GM12865 (cell line): ENCODE results near the gene NCOA3.

ENCODE experiments used
- DNase-seq: peaks from one replicate; pipeline ENCODE4 v3.0.0; 2010; ENCODE audit warnings: low read depth
- H3K4me3 ChIP-seq: 2 replicates; pipeline ENCODE4 v1.5.1; 2011; ENCODE audit warnings: mild to moderate bottlenecking, low read depth, low read length, control low read depth
- TF ChIP-seq, protein P1 (sequence below): IDR thresholded peaks from 2 replicates; pipeline ENCODE4 v1.5.1; 2011; ENCODE audit warnings: low read length, control low read depth, low read depth, inconsistent platforms; ENCODE audit not compliant: insufficient read depth; ENCODE audit errors: missing control alignments

The NCOA3 gene

DNA sequence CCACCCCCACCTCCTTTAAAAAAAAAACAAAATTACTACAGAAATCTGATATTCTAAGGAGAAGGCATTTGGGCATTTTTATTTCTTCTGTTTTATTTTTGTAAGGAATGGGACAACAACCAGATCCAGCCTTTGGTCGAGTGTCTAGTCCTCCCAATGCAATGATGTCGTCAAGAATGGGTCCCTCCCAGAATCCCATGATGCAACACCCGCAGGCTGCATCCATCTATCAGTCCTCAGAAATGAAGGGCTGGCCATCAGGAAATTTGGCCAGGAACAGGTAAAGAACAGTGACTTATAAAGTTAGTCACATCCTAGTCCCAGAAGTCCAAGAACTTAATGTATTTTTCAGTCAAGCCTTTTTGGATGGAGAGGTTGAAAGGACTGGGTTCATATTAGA is 150.6 kb downstream of the NCOA3 start:
- TF ChIP-seq, protein P1, sequence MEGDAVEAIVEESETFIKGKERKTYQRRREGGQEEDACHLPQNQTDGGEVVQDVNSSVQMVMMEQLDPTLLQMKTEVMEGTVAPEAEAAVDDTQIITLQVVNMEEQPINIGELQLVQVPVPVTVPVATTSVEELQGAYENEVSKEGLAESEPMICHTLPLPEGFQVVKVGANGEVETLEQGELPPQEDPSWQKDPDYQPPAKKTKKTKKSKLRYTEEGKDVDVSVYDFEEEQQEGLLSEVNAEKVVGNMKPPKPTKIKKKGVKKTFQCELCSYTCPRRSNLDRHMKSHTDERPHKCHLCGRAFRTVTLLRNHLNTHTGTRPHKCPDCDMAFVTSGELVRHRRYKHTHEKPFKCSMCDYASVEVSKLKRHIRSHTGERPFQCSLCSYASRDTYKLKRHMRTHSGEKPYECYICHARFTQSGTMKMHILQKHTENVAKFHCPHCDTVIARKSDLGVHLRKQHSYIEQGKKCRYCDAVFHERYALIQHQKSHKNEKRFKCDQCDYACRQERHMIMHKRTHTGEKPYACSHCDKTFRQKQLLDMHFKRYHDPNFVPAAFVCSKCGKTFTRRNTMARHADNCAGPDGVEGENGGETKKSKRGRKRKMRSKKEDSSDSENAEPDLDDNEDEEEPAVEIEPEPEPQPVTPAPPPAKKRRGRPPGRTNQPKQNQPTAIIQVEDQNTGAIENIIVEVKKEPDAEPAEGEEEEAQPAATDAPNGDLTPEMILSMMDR: no peak
- no peak overlapping the region for H3K4me3 ChIP-seq
- DNase-seq: no peak

DNA sequence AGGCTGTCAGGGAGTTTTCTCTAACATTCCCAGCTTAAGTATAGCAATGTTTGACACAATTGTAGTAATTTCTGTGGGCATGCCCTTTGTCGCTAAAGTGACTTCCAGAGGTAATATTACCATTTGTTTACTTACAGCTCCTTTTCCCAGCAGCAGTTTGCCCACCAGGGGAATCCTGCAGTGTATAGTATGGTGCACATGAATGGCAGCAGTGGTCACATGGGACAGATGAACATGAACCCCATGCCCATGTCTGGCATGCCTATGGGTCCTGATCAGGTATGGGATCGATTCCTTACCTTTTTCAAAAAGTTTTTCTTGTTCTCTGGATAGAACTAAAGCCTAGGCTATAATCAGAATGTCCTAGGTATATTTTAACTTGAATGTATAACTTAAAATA is 151.1 kb downstream of the NCOA3 start:
- no peak for DNase-seq
- TF ChIP-seq, protein P1: no peak
- H3K4me3 ChIP-seq: no peak overlapping the region

DNA sequence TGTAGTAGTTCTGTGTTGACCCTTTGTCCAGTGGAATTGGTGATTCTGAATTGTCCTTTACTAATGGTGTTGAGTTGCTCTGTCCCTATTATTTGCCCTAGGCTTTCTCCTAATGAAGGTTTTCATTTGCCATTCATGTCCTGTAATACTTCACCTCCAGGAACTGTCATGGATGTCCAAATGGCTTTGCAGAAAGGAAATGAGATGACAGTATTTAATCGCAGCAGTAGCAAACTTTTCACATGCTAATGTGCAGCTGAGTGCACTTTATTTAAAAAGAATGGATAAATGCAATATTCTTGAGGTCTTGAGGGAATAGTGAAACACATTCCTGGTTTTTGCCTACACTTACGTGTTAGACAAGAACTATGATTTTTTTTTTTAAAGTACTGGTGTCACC is 152.2 kb downstream of the NCOA3 start:
- DNase-seq: no peak
- TF ChIP-seq, protein P1: no peak
- H3K4me3 ChIP-seq: no peak overlapping the region

DNA sequence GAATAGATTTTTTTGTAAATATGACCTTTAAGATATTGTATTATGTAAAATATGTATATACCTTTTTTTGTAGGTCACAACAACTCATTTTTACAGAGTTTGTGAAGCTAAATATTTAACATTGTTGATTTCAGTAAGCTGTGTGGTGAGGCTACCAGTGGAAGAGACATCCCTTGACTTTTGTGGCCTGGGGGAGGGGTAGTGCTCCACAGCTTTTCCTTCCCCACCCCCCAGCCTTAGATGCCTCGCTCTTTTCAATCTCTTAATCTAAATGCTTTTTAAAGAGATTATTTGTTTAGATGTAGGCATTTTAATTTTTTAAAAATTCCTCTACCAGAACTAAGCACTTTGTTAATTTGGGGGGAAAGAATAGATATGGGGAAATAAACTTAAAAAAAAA is 152.7 kb downstream of the NCOA3 start:
- TF ChIP-seq, protein P1: no peak
- H3K4me3 ChIP-seq: no peak overlapping the region
- no peak for DNase-seq

DNA sequence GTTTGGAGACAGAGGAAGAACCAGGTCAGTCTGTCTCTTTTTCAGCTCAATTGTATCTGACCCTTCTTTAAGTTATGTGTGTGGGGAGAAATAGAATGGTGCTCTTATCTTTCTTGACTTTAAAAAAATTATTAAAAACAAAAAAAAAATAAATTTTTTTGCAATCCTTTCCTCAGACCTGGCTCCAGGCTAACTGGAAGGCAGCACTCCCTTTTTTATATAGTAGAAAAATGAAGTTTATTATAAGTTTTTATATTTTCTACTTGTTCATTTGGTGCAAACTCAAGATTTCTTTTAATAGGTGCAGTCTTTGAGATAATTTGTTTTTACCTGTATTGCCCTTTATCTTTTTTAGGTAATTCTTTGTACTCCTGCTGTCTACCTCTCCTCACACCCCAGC is 153.9 kb downstream of the NCOA3 start:
- TF ChIP-seq, protein P1: no peak
- no peak for DNase-seq

DNA sequence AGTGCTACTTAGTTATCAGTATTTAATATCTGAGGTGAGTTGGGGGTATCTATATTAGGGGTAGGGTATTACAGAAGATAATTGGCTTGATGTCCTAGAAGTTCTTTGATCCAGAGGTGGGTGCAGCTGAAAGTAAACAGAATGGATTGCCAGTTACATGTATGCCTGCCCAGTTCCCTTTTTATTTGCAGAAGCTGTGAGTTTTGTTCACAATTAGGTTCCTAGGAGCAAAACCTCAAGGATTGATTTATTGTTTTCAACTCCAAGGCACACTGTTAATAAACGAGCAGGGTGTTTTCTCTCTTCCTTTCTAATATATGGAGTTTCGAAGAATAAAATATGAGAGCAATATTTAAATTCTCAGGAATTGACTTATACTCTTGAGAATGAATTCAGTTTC is 154.6 kb downstream of the NCOA3 start:
- H3K4me3 ChIP-seq: no peak overlapping the region
- TF ChIP-seq, protein P1: no peak
- no peak for DNase-seq

More for the DNA sequence above, 153.9 kb downstream of the NCOA3 start:
- no peak overlapping the region for H3K4me3 ChIP-seq

DNA sequence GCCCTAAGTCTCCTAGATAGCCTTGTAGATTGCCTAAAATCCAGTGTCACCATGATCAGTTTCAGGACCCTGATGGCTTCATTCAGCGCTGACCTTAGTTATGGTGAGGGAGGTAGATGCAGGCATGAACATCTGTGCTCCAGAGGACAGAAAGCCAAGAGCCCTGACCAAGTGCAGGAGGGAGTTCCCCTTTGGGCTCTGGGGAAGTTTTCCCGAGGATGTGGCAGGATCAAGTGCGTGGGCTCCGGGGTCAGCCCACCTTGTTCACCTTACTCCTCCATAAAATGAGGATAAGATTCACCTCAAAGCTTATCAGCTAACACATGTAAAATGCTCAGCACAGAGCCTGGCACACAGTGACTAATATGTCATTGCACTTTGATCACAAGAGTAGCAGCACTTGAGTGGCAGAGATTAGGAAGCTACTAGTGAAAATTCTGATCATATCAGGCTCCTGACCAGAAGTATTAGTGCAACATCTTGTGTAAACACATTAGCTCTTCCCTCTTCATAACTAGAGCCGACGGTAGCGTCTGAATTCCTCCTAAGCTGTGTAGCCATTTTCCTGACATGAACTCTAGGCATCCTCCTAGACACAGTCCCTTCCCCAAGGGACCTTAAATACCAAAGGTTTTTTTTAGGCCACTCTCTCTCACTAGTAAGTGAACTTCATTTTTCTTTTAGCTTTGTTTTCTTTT is 158.4 kb downstream of the NCOA3 start:
- H3K4me3 ChIP-seq: no peak overlapping the region
- TF ChIP-seq, protein P1: no peak
- no peak for DNase-seq
